ENCODE results near the gene OGFRL1.
"Not testable (repeated sequence)": the region's sequence is repeated elsewhere in the genome, so short reads cannot be mapped to it uniquely, and the experiment has no call there.

OGFRL1 gene

GRCh38 chr6:71288228-71289038, at the start of gene OGFRL1:
Gene OGFRL1 (plus strand): TSS chr6:71288811. CDS start chr6:71288937, 126 bp downstream.
- peak; percentile 46 for DNase-seq

GRCh38 chr6:71239694-71240093, 48.9 kb upstream of the OGFRL1 start:
- no peak for DNase-seq

GRCh38 chr6:71245265-71246049, 43.2 kb upstream of the OGFRL1 start:
- DNase-seq: no peak

- no peak for DNase-seq
Observed at GRCh38 chr6:71246596-71246995, 42.0 kb upstream of the OGFRL1 start.

GRCh38 chr6:71248306-71248765, 40.3 kb upstream of the OGFRL1 start:
- DNase-seq: no peak

GRCh38 chr6:71248878-71249544, 39.6 kb upstream of the OGFRL1 start:
- no peak for DNase-seq

GRCh38 chr6:71250099-71250602, 38.5 kb upstream of the OGFRL1 start:
- no peak for DNase-seq

GRCh38 chr6:71252410-71252809, 36.2 kb upstream of the OGFRL1 start:
- DNase-seq: no peak

- no peak for DNase-seq
Observed at GRCh38 chr6:71252960-71253359, 35.7 kb upstream of the OGFRL1 start.

GRCh38 chr6:71254323-71254722, 34.3 kb upstream of the OGFRL1 start:
- DNase-seq: no peak

- no peak for DNase-seq
Observed at GRCh38 chr6:71258078-71258866, 30.3 kb upstream of the OGFRL1 start.

- no peak for DNase-seq
Observed at GRCh38 chr6:71259888-71260604, 28.6 kb upstream of the OGFRL1 start.

GRCh38 chr6:71262914-71263313, 25.7 kb upstream of the OGFRL1 start:
- DNase-seq: no peak

- DNase-seq: not testable (repeated sequence)
Observed at GRCh38 chr6:71266392-71266791, 22.2 kb upstream of the OGFRL1 start.

GRCh38 chr6:71268735-71269437, 19.7 kb upstream of the OGFRL1 start:
- no peak for DNase-seq

GRCh38 chr6:71277926-71278600, 10.5 kb upstream of the OGFRL1 start:
- no peak for DNase-seq

- no peak for DNase-seq
Observed at GRCh38 chr6:71279321-71279720, 9.3 kb upstream of the OGFRL1 start.

GRCh38 chr6:71279740-71280139, 8.9 kb upstream of the OGFRL1 start:
- no peak for DNase-seq

- DNase-seq: no peak
Observed at GRCh38 chr6:71280701-71281100, 7.9 kb upstream of the OGFRL1 start.

GRCh38 chr6:71284785-71285184, 3.8 kb upstream of the OGFRL1 start:
- no peak for DNase-seq

Measured in stimulated activated CD4-positive, alpha-beta T cell treated with anti-CD3 and anti-CD28 coated beads, Interleukin-1b, Interleukin-23, amount 100 ng/mL, for 48 hours (primary cell).